GM12878 (cell line): ENCODE data around the gene GCKR.

Source experiments
- CTCF ChIP-seq, 3 experiments: IDR thresholded peaks in 2 of 3; conservative IDR thresholded peaks in 1 of 3; 2 replicates each; pipeline ENCODE4 v1.5.1; 2011; ENCODE audit warnings: low read depth in 3 of 3, low read length in 3 of 3, mild to moderate bottlenecking in 3 of 3, control low read depth in 2 of 3, moderate library complexity in 2 of 3, inconsistent platforms in 1 of 3, mixed read lengths in 1 of 3; ENCODE audit not compliant: control insufficient read depth in 2 of 3, insufficient read depth in 1 of 3; ENCODE audit errors: extremely low read depth in 1 of 3
- RFX5 ChIP-seq: IDR thresholded peaks from 2 replicates; pipeline ENCODE4 v1.6.1; 2011; ENCODE audit warnings: low read depth, low read length, improper control_type of control experiment

- TF ChIP-seq CTCF (IDR thresholded peaks at IDR 0.05 in 2 of 3, conservative IDR thresholded peaks at IDR 0.05 in 1 of 3; ENCODE audit: control insufficient read depth in 2 of 3, extremely low read depth in 1 of 3, insufficient read depth in 1 of 3, low read depth in 3 of 3, low read length in 3 of 3) (no peak), RFX5 (no peak)
Observed at GRCh38 chr2:27527182-27527581, 30.5 kb downstream of the GCKR start.
